ENCODE results near the gene FOXJ2. TPM values are rescaled to one million over a fixed set of nuclear protein-coding genes. Genes with fewer than 3 reads are reported as not detected.

FOXJ2 gene
- polyA plus RNA-seq, 1 of the 3 experiments (the other 2 are of a cell fraction) = 3.4 TPM

GRCh38 chr12:8093291-8093690 lies 60.8 kb downstream of the FOXJ2 start:
- WGBS (ENCODE audit: low lambda C conversion rate) = 95% methylated on average over 3 of the region's 3 CpGs
- POLR2A ChIA-PET = no interaction called here

GRCh38 chr12:8096281-8096915 lies 63.9 kb downstream of the FOXJ2 start:
- H3F3A ChIP-seq (replicated peaks; ENCODE audit: insufficient read depth) = peaks cover 4% of the 10 kb centered on the region
- H3K9me2 ChIP-seq = no peaks in the 10 kb centered on the region
- H3K4me2 ChIP-seq = no peak overlapping the region
- H3K36me3 ChIP-seq (replicated peaks in 1 of 2; ENCODE audit: control insufficient read depth in 1 of 2, insufficient read depth in 2 of 2, low read length in 1 of 2) = peaks cover 56% of the 10 kb centered on the region in 2 experiments
- H4K20me1 ChIP-seq (ENCODE audit: insufficient read depth) = no peaks in the 10 kb centered on the region
- 90% methylated on average over 2 of the region's 2 CpGs for WGBS (ENCODE audit: low lambda C conversion rate)
- H2AFZ ChIP-seq (ENCODE audit: low read depth) = no peak overlapping the region
- ChIA-PET POLR2A (no interaction called here), CTCF (interaction anchor here (0.7 to 2.3 kb wide), 2 partner anchors 12 to 51 kb away, joined by 3 to 10 read pairs; no protein-coding TSS in a partner anchor)
- no peaks in the 10 kb centered on the region for H3K27me3 ChIP-seq (ENCODE audit: insufficient read depth)
- H3K9me3 ChIP-seq = no peaks in the 10 kb centered on the region
- no peak for DNase-seq
- no peak overlapping the region for H3K9ac ChIP-seq
- H3K79me2 ChIP-seq (ENCODE audit: insufficient read depth) = no peaks in the 10 kb centered on the region
- TF ChIP-seq FOSL2 (IDR thresholded peaks at IDR 0.05; ENCODE audit: borderline replicate concordance, low read depth) (no peak), RFX5 (IDR thresholded peaks at IDR 0.05; ENCODE audit: low read length) (no peak), RAD21 (IDR thresholded peaks at IDR 0.05; ENCODE audit: low read length) (no peak), NFIC (IDR thresholded peaks at IDR 0.05; ENCODE audit: borderline replicate concordance) (no peak), MXI1 (IDR thresholded peaks at IDR 0.05; ENCODE audit: low read depth, low read length) (no peak), TCF12 (IDR thresholded peaks at IDR 0.05) (no peak), CHD2 (IDR thresholded peaks at IDR 0.05; ENCODE audit: low read length, partially characterized antibody) (no peak), RCOR1 (IDR thresholded peaks at IDR 0.05; ENCODE audit: low read length) (no peak), MAX (IDR thresholded peaks at IDR 0.05; ENCODE audit: low read depth) (no peak), PBX3 (IDR thresholded peaks at IDR 0.05) (no peak)
- H3K4me3 ChIP-seq (ENCODE audit: low read depth in 2 of 2, low read length in 1 of 2) = no peak overlapping the region
- H3K27ac ChIP-seq (ENCODE audit: low read depth in 2 of 2, low read length in 1 of 2) = no peak overlapping the region
- H3K4me1 ChIP-seq (ENCODE audit: control insufficient read depth in 1 of 2, insufficient read depth in 2 of 2, low read depth in 1 of 2, low read length in 1 of 2) = no peaks in the 10 kb centered on the region

More at GRCh38 chr12:8093291-8093690, 60.8 kb downstream of the FOXJ2 start:
- no peaks in the 10 kb centered on the region for H3K9me2 ChIP-seq
- H3K36me3 ChIP-seq (replicated peaks in 1 of 2; ENCODE audit: control insufficient read depth in 1 of 2, insufficient read depth in 2 of 2, low read length in 1 of 2) = peaks cover 42 to 71% of the 10 kb centered on the region in 2 experiments
- no peaks in the 10 kb centered on the region for H4K20me1 ChIP-seq (ENCODE audit: insufficient read depth)
- no peak overlapping the region for H3K4me3 ChIP-seq (ENCODE audit: low read depth in 2 of 2, low read length in 1 of 2)
- H3K4me1 ChIP-seq (ENCODE audit: control insufficient read depth in 1 of 2, insufficient read depth in 2 of 2, low read depth in 1 of 2, low read length in 1 of 2) = no peaks in the 10 kb centered on the region
- no peak overlapping the region for H3K4me2 ChIP-seq
- peaks cover 4% of the 10 kb centered on the region for H3F3A ChIP-seq (replicated peaks; ENCODE audit: insufficient read depth)
- H3K9me3 ChIP-seq = no peaks in the 10 kb centered on the region
- TF ChIP-seq RAD21 (IDR thresholded peaks at IDR 0.05; ENCODE audit: low read length) (no peak), FOSL2 (IDR thresholded peaks at IDR 0.05; ENCODE audit: borderline replicate concordance, low read depth) (no peak), GABPA (IDR thresholded peaks at IDR 0.05; ENCODE audit: low read depth) (no peak), MXI1 (IDR thresholded peaks at IDR 0.05; ENCODE audit: low read depth, low read length) (no peak), NRF1 (IDR thresholded peaks at IDR 0.05; ENCODE audit: low read depth, low read length) (no peak), TEAD4 (IDR thresholded peaks at IDR 0.05; ENCODE audit: borderline replicate concordance, insufficient read depth) (no peak), RFX5 (IDR thresholded peaks at IDR 0.05; ENCODE audit: low read length) (no peak), MAX (IDR thresholded peaks at IDR 0.05; ENCODE audit: low read depth) (no peak)
- DNase-seq = no peak
- H3K27ac ChIP-seq (ENCODE audit: low read depth in 2 of 2, low read length in 1 of 2) = no peak overlapping the region
- H3K9ac ChIP-seq = no peak overlapping the region
- peaks cover 9% of the 10 kb centered on the region; the same call in 1 of the 2 replicates for H3K79me2 ChIP-seq (ENCODE audit: insufficient read depth)
- H3K27me3 ChIP-seq (ENCODE audit: insufficient read depth) = no peaks in the 10 kb centered on the region
- CTCF ChIA-PET = interaction anchor here (1.0 to 1.7 kb wide), 2 partner anchors 15 kb away, joined by 3 to 6 read pairs; no protein-coding TSS in a partner anchor
- no peak overlapping the region for H2AFZ ChIP-seq (ENCODE audit: low read depth)

Data from SK-N-SH (cell line).